ENCODE results near the gene TNFSF18.

The TNFSF18 gene

GRCh38 chr1:173058556-173058955, 7.8 kb upstream of the TNFSF18 start:
- no peak for TF ChIP-seq CTCF (conservative IDR thresholded peaks at IDR 0.05; ENCODE audit: control insufficient read depth, insufficient read depth, low read depth, low read length)
- DNase-seq (ENCODE audit: low read depth): no peak
- no peak overlapping the region for H3K4me3 ChIP-seq (ENCODE audit: control insufficient read depth, low read depth, low read length)

- no peak overlapping the region for H3K4me3 ChIP-seq (ENCODE audit: control insufficient read depth, low read depth, low read length)
- TF ChIP-seq CTCF (conservative IDR thresholded peaks at IDR 0.05; ENCODE audit: control insufficient read depth, insufficient read depth, low read depth, low read length): no peak
- DNase-seq (ENCODE audit: low read depth): no peak
Measured at GRCh38 chr1:173057984-173058383, 7.2 kb upstream of the TNFSF18 start.

- H3K4me3 ChIP-seq (ENCODE audit: control insufficient read depth, low read depth, low read length): no peak overlapping the region
- DNase-seq (ENCODE audit: low read depth): no peak
- no peak for TF ChIP-seq CTCF (conservative IDR thresholded peaks at IDR 0.05; ENCODE audit: control insufficient read depth, insufficient read depth, low read depth, low read length)
Measured at GRCh38 chr1:173056365-173056764, 5.6 kb upstream of the TNFSF18 start.

- DNase-seq (ENCODE audit: low read depth): no peak
- no peak overlapping the region for H3K4me3 ChIP-seq (ENCODE audit: control insufficient read depth, low read depth, low read length)
- TF ChIP-seq CTCF (conservative IDR thresholded peaks at IDR 0.05; ENCODE audit: control insufficient read depth, insufficient read depth, low read depth, low read length): no peak
Measured at GRCh38 chr1:173052681-173053196, 2.0 kb upstream of the TNFSF18 start.

- DNase-seq (ENCODE audit: low read depth): no peak
- H3K4me3 ChIP-seq (ENCODE audit: control insufficient read depth, low read depth, low read length): no peak overlapping the region
- TF ChIP-seq CTCF (conservative IDR thresholded peaks at IDR 0.05; ENCODE audit: control insufficient read depth, insufficient read depth, low read depth, low read length): no peak
Measured at GRCh38 chr1:173049322-173049633, 1.5 kb downstream of the TNFSF18 start.

- no peak overlapping the region for H3K4me3 ChIP-seq (ENCODE audit: control insufficient read depth, low read depth, low read length)
- TF ChIP-seq CTCF (conservative IDR thresholded peaks at IDR 0.05; ENCODE audit: control insufficient read depth, insufficient read depth, low read depth, low read length): no peak
- DNase-seq (ENCODE audit: low read depth): peak; percentile 70
Measured at GRCh38 chr1:173048621-173049321, 2.0 kb downstream of the TNFSF18 start.

All from fibroblast of mammary gland (primary cell).